Ishikawa (cell line): Measurements from ENCODE around the gene EVL.

Experiments
- NFIC ChIP-seq: IDR thresholded peaks from 2 replicates; pipeline ENCODE4 v1.6.1; 2012
- RAD21 ChIP-seq: IDR thresholded peaks from 2 replicates; pipeline ENCODE4 v1.6.1; 2012; ENCODE audit warnings: low read depth
- TF ChIP-seq, protein P1 (sequence below): IDR thresholded peaks from 2 replicates; pipeline ENCODE4 v1.6.1; 2012; ENCODE audit warnings: low read depth, mild to moderate bottlenecking

DNA sequence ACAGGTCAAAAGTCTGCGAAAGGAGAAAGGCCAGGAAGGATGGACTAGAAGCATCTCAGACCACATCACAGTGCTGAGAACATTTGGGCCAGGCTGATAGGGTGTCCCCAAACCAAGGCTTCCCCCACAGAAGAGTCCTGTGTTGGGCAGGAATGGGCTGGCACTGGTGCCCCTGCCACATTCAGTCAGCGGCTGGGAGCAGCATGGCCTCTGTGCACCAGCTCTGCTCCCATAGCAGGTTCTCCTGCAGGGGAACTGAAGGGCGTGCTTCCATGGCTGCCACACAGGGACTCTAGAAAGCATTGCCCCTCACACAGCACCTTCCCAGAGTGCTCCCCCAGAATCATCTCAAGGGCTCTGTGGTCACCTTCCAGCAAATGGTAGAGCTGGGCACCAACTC lies 17.5 kb downstream of the EVL start:
- TF ChIP-seq, protein P1, sequence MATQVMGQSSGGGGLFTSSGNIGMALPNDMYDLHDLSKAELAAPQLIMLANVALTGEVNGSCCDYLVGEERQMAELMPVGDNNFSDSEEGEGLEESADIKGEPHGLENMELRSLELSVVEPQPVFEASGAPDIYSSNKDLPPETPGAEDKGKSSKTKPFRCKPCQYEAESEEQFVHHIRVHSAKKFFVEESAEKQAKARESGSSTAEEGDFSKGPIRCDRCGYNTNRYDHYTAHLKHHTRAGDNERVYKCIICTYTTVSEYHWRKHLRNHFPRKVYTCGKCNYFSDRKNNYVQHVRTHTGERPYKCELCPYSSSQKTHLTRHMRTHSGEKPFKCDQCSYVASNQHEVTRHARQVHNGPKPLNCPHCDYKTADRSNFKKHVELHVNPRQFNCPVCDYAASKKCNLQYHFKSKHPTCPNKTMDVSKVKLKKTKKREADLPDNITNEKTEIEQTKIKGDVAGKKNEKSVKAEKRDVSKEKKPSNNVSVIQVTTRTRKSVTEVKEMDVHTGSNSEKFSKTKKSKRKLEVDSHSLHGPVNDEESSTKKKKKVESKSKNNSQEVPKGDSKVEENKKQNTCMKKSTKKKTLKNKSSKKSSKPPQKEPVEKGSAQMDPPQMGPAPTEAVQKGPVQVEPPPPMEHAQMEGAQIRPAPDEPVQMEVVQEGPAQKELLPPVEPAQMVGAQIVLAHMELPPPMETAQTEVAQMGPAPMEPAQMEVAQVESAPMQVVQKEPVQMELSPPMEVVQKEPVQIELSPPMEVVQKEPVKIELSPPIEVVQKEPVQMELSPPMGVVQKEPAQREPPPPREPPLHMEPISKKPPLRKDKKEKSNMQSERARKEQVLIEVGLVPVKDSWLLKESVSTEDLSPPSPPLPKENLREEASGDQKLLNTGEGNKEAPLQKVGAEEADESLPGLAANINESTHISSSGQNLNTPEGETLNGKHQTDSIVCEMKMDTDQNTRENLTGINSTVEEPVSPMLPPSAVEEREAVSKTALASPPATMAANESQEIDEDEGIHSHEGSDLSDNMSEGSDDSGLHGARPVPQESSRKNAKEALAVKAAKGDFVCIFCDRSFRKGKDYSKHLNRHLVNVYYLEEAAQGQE, result no peak
- TF ChIP-seq RAD21, result no peak
- no peak for TF ChIP-seq NFIC
